GM18517 (cell line): Measurements from ENCODE around the gene KCNJ11.

Source experiments
- ATAC-seq: cut with Tn5 transposase; IDR thresholded peaks from one replicate; pipeline ENCODE4 v1.9.1; 2021; ENCODE audit warnings: mild to moderate bottlenecking, moderate library complexity; ENCODE audit not compliant: unreplicated experiment

The KCNJ11 gene

DNA sequence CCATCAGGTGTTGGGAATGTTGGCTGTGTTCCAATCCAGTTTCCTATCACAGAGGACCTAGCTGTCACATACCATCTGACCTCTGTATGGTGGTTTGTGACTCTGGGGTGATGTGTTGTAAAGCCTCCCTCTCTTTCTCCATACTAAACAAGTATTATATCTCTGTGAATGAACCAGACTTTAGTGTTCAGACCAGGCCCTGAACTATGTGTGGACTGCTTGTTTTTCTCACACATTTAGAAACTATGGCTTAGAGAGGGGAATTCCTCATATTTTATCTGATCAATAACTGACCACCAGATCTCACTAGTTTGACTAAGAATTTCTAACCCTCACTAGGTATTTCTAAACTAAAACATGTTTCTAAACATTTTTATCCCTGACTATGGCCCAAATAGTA lies 19.4 kb downstream of the KCNJ11 start:
- no peak for ATAC-seq

- no peak for ATAC-seq
Measured at GRCh38 chr11:17368551-17368950, 19.9 kb downstream of the KCNJ11 start.

DNA sequence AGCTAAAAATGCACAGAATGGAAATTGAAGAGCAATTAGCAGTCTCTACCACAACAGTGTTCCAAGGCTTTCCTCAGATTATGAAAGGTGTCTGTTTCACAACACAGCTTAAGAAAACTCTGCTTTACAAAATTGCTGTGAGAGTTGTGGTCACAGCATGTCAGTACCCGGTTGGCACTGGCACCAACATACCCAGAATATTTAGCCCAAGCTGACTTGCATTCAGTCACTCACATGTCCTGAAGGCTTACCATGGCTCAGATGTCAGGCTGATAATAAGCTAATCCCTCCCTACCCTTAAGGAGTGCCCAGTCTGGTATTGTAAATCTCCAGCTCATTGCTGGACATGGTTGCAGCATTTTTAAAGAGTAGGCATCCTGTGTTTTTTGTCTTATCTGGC lies 22.0 kb downstream of the KCNJ11 start:
- no peak for ATAC-seq

DNA sequence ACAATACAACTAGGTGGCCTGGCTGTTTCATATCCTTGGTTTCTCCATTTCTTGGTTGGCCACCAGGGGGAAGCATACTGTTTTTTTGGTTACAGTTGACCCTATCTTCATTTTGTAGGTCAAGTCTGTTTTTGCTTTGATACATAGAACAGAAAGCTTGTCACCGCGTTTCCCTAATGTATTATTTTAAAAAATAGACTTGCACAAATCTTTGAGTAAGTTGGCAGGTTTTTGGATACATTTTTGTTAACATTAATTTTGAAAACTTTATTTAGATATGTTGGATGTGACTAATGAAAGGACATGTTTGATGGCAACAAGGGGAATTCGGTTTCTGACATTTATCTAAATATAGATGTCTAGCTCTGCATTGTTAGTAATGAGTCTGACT lies 33.9 kb downstream of the KCNJ11 start:
- peak; percentile 57 for ATAC-seq

DNA sequence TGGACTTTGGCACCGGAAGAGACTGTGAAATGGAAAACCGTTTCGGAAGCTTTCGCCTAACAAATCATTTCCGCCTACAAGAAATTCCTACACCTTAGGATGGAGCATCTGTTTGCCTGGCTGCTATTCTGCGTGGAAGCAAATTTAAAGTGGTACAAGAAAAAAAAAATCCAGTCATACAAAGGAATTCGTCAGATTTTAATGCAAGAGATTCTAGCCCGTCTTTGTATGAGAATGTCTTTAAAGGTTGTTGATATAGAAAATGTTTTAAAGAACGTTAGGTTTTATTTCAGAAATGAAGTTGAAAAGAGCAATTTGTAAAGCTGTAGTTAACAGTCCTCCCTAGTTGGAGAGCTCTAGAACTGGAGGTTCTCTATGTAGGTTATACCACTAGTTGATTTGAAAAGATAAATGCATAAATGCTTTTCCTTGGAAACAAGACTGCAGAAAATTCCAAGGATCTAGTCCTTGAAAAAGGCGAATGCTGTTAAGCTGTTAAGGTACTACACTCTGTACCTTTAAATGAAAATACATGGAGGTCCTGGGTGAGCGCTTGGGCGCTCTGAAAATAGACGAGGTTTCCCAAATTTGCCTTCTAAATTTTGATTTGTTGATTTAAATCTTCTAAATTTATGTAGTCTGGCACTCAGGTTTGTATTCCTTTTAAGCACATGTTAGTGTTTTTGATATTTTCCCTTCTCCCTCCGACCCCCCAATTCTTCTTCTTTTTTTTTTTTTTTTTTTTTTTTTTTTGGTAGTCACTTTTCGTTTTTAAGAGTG lies 34.4 kb downstream of the KCNJ11 start:
- no peak for ATAC-seq

GRCh38 chr11:17352950-17353820 lies 35.3 kb downstream of the KCNJ11 start:
- no peak for ATAC-seq

DNA sequence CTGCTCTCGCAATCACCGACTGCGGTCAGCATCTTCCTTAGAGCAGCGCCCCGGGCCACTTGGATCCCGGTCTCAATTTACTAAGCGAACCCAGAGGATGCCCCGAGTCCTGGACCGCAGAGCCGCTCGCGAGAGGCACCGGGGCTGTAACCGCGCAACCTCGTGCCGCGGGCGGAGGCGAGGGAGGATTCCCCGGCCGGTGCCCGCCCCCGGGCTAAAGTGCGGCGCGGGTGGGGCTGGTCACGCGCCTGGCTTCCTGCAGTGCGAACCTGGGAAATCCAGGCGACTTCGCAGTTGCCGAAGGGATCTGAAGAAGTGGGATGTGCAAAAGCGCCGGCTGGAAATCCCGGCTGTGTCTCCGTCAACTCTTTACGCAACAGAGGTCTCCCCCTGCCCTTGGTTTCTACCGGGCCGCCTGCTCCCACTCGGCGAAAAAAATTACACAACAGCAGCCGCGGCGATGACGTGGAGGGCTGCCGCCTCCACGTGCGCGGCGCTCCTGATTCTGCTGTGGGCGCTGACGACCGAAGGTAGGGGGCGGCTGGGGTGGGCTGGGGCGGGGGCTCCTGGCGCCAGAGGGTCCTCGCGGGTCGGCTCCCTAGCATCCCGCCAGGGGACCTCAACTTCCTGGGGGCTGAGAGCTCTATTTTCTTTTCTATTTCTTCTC lies 36.8 kb downstream of the KCNJ11 start, which contains the start of gene NCR3LG1:
Gene NCR3LG1, plus strand, starts transcription at position 291 of the 667 bp plus-strand sequence. Its CDS starts 170 bp downstream, at position 461.
- no peak for ATAC-seq

DNA sequence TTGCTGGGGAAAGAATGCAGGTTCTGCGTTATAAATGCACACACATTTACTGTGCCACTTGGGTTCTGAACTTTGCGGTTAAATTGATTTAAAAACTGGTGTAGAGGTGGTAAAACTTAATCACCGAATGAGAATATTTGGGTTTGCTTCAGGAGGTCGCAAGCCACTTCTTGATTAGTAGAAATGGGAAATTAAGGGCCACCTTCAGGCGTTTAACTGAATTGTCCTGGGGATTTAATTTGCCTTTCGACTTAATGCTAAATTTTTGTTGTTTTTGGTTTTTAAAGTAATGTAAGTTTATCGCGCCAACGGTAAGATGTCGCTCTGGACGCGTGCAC lies 37.3 kb downstream of the KCNJ11 start:
- ATAC-seq, result no peak

DNA sequence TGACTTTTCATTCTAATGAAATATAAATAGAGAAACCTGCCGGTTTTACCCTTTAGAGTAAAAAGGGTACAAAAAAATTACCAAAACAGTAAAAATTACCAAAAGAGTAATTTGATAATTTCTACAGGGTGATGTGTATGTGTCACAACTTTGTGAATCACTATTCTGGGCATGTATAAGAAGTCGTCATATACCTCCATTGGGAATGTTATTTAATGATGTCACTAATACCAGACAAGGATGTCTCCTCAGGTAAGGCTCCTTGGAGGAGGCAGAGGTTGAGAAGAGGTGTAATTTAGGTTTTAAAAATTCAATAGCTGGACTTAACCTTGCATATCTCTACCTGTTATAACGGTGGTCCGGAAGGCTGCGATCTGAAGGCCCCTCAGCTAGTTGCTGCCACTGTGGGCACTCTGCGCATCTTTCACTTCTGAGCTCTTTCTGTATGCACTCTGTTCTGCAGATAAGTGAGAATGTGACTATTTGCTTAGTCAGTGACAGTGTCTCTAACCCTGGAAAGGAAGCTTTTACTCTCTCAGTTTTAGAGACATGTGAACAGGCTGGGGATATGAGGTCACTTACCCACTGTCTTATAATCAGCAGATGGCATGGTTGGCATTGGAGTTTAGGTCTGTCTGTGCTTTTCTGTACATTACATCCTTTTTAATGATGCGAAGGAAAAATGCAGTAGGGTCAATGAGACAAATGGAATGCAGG lies 37.8 kb downstream of the KCNJ11 start:
- no peak for ATAC-seq

GRCh38 chr11:17347676-17348075 lies 40.8 kb downstream of the KCNJ11 start:
- no peak for ATAC-seq

- no peak for ATAC-seq
Measured at GRCh38 chr11:17343907-17344306, 44.6 kb downstream of the KCNJ11 start.

GRCh38 chr11:17343257-17343656 lies 45.2 kb downstream of the KCNJ11 start:
- no peak for ATAC-seq
